NT2/D1 (cell line): ENCODE results near the gene EAF1.
A peak's percentile ranks its signal among the peaks of the same experiment; 100 is the strongest.

Source experiments
- DNase-seq: peaks from one replicate; pipeline ENCODE4 v3.0.0-alpha.2; 2011; ENCODE audit warnings: low read depth, low spot score
- H3K27me3 ChIP-seq: 2 replicates; pipeline ENCODE4 v1.6.0; 2011; ENCODE audit warnings: mild to moderate bottlenecking; ENCODE audit not compliant: insufficient read length, insufficient read depth
- H3K36me3 ChIP-seq: 2 replicates; pipeline ENCODE4 v1.6.1; 2011; ENCODE audit warnings: mild to moderate bottlenecking, low read length, mixed read lengths; ENCODE audit not compliant: insufficient read depth, insufficient read length
- H3K4me1 ChIP-seq: 2 replicates; pipeline ENCODE4 v1.5.1; 2011; ENCODE audit not compliant: insufficient read depth, insufficient read length
- H3K4me3 ChIP-seq: 2 replicates; pipeline ENCODE4 v1.5.1; 2011; ENCODE audit warnings: low read depth; ENCODE audit not compliant: insufficient read length
- H3K9ac ChIP-seq: 2 replicates; pipeline ENCODE4 v1.6.0; 2011; ENCODE audit warnings: low read depth; ENCODE audit not compliant: insufficient read length
- H3K9me3 ChIP-seq: 2 replicates; pipeline ENCODE4 v1.5.1; 2011; ENCODE audit warnings: mild to moderate bottlenecking, low read length; ENCODE audit not compliant: insufficient read depth
- SUZ12 ChIP-seq: IDR thresholded peaks from 2 replicates; pipeline ENCODE4 v1.6.1; 2011; ENCODE audit not compliant: insufficient read length, insufficient read depth; ENCODE audit errors: extremely low read depth
- YY1 ChIP-seq: IDR thresholded peaks from 2 replicates; pipeline ENCODE4 v1.6.1; 2011; ENCODE audit not compliant: insufficient read length, insufficient read depth
- ZNF274 ChIP-seq: IDR thresholded peaks from 2 replicates; pipeline ENCODE4 v1.6.1; 2011; ENCODE audit warnings: mild to moderate bottlenecking, low read depth, low read length

EAF1 gene

DNA sequence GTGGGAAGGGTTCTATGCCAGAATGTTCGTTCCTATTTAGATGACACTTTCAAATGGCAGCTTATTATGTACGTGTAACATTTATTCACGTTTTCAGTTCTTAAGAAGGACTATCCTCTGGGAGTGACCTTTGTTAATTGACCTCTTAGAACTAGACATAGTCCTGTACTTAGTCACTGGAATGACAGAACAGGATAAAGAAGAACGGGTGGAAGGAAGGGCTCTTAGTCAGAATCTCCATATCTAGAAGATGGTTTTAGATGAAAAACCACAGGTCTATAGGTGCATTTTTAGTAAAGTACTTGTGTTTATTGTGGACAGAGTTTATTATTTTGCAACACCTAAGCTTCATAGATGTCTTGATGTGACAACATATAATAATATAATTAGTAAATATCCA lies 6.5 kb upstream of the EAF1 start:
- Histone ChIP-seq H3K27me3 (no peaks in the 10 kb centered on the region), H3K36me3 (peaks cover 90% of the 10 kb centered on the region), H3K9ac (no peak overlapping the region), H3K4me3 (no peak overlapping the region), H3K9me3 (no peaks in the 10 kb centered on the region), H3K4me1 (no peaks in the 10 kb centered on the region)
- no peak for TF ChIP-seq YY1
- no peak for TF ChIP-seq ZNF274
- no peak for TF ChIP-seq SUZ12
- DNase-seq: no peak

DNA sequence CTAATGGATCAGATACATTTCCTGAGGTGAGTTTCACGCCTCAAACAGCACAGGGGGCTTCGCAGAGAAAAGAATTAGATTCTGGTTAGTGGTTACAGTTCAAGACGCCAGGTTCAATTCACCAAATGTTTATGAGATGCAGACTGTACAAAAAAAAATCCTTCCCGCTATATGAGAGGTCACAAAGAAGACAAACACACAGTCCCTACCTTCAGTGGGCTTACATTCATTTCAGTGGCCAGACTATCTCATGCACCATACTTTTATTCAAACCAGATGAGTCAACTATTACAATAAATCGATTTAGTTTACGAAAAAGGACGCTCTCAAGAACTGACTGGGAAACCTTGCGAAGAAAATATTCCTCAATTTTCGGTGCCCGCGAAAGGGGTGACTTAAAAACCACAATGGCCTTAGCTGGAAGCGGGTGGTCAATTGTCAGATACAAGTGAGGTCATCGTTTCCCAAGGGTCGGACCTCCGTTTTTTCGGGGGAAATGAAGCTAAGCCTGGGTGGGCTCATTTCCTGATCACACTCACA lies 749 bp upstream of the EAF1 start:
- TF ChIP-seq ZNF274 (no peak), YY1 (no peak), SUZ12 (no peak)
- H3K4me1 ChIP-seq: no peaks in the 10 kb centered on the region
- no peaks in the 10 kb centered on the region for H3K27me3 ChIP-seq
- H3K4me3 ChIP-seq: peak overlapping the region; percentile 98
- peak overlapping the region; percentile 96 for H3K9ac ChIP-seq
- H3K9me3 ChIP-seq: no peaks in the 10 kb centered on the region
- no peak for DNase-seq
- H3K36me3 ChIP-seq: peaks cover 68% of the 10 kb centered on the region

DNA sequence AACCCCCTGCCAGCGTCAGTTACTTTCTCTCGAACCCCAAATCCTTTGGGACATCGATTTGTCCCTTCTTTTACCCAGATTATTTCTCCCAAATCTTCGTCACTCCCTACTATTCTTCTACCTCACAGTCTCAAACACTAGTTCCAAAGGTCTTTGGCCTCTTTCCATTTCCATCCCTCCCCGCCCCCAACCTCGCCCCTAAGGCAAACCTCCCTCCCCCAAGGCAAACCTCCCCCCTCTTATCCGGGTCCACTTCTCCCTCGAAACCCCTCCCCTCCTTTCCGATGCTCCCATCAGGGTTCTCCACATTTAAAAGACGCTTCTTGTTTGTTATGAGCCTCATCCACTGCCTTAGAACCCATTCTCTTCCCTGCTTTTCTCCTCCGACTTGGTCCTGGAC lies 583 bp downstream of the EAF1 start:
- Histone ChIP-seq H3K4me1 (no peaks in the 10 kb centered on the region), H3K9ac (peak overlapping the region; percentile 96), H3K4me3 (peak overlapping the region; percentile 98), H3K36me3 (peaks cover 70% of the 10 kb centered on the region), H3K9me3 (no peaks in the 10 kb centered on the region), H3K27me3 (no peaks in the 10 kb centered on the region)
- TF ChIP-seq SUZ12: no peak
- no peak for TF ChIP-seq ZNF274
- no peak for TF ChIP-seq YY1
- DNase-seq: no peak

DNA sequence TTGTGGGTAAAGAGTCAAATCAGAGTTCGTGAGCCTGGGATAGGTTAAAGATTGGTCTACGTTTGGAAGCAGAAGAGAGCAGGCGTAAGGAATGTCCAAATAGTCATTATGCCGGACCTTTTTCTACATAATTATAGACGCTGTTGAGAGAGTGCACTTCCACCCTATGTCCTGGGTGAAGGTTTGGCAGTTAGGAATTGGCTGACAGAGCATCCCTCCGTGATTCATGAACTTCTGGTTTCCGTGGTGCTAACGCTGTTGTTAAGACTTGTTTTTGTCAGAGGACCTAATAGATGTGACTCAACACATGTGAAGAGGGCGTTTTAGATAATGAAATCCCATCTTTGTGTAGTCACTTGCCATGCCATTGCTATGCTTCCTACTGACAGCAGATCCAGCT lies 1.1 kb downstream of the EAF1 start:
- DNase-seq: no peak
- Histone ChIP-seq H3K9ac (peak overlapping the region; percentile 96), H3K27me3 (no peaks in the 10 kb centered on the region), H3K36me3 (peaks cover 69% of the 10 kb centered on the region), H3K4me1 (no peaks in the 10 kb centered on the region), H3K9me3 (no peaks in the 10 kb centered on the region), H3K4me3 (peak overlapping the region; percentile 98)
- TF ChIP-seq ZNF274 (no peak), SUZ12 (no peak), YY1 (no peak)

DNA sequence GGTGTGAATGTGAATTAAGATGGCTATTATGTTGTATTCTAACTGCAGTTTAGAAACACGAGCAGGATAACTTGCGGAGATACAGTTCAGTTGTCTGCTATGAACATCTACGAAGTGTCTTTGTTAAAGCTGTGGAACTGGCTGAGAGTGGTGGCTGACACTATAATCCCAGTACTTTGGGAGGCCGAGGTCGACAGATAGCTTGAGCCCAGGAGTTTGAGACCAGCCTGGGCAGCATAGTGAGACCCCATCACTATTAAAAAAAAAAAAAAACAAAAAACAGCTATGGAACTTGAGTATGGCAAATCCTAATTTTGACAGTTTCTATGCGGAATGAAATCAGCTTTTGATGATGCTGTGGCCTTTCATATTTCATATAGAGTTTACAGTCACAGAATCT lies 1.7 kb downstream of the EAF1 start:
- Histone ChIP-seq H3K27me3 (no peaks in the 10 kb centered on the region), H3K4me1 (no peaks in the 10 kb centered on the region), H3K9ac (no peak overlapping the region), H3K36me3 (peaks cover 70% of the 10 kb centered on the region), H3K9me3 (no peaks in the 10 kb centered on the region), H3K4me3 (no peak overlapping the region)
- no peak for DNase-seq
- TF ChIP-seq ZNF274 (no peak), YY1 (no peak), SUZ12 (no peak)

DNA sequence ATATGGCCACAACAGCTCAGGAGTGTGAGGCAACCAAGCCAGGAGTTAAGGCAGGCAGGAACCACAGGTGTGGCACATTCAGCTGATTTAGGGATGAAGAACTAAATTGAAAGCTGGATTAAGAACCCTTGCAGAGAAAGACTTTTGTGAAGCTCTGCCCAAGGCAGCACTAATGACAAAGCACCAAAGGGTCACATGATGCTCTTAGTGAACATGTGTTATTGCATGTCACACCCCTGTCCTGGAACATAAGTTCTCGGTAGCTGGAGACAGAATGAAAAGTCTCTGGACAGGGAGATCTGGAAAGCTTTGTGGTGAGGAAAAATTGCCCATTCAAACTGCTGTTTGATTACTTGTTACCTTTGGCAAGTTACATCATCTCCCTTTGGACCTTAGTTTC lies 3.2 kb downstream of the EAF1 start:
- Histone ChIP-seq H3K4me1 (no peaks in the 10 kb centered on the region), H3K9me3 (no peaks in the 10 kb centered on the region), H3K27me3 (no peaks in the 10 kb centered on the region), H3K9ac (no peak overlapping the region), H3K4me3 (no peak overlapping the region), H3K36me3 (peaks cover 70% of the 10 kb centered on the region)
- no peak for DNase-seq
- no peak for TF ChIP-seq YY1
- no peak for TF ChIP-seq ZNF274
- TF ChIP-seq SUZ12: no peak

DNA sequence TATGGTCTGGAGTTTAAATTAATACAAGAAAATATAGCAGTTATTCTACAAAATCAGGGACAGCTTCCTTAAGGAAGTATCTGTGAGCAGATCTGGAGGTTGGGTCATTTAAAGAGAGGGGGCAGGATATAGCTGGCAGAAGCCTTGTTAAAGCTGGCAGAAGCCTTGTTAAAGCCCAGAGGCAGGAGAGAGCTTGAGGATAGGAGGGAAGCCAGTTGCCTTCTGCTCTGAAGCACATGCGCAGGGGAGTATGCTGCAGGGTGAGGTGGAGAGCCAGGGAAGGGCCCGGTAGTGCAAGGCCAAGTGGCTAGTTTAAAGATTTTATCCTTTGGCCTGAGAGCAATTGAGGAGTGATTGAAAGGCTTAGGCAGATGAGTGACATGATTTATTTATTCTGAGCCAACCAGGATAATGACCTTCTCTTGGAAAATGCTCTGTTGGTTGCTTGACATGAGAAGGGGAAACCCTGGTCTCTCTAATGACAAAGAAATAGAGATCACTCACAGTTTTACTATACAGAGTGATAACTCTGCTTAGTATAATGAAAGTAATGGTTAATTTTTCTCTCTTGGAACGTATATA lies 3.9 kb downstream of the EAF1 start:
- TF ChIP-seq YY1 (no peak), ZNF274 (no peak), SUZ12 (no peak)
- Histone ChIP-seq H3K4me1 (no peaks in the 10 kb centered on the region), H3K27me3 (no peaks in the 10 kb centered on the region), H3K36me3 (peaks cover 71% of the 10 kb centered on the region), H3K4me3 (no peak overlapping the region), H3K9me3 (no peaks in the 10 kb centered on the region), H3K9ac (no peak overlapping the region)
- DNase-seq: no peak

DNA sequence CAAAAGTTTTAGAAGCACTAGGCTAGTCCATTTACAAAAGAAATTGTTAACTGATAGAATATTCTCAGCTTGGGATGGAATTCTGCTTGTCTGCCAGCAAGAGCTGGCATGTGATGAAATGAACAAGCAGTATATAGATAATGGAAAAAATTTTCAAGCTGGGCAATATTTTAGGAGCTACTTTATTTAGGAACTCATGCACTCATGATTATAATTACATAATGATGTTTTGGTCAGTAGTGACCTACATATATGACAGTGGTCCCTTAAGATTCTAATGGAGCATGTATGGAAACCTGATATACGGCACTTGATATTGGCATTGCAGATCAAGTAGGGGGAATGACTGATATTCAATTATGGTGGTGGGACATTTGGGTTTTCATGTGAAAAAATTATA lies 6.1 kb downstream of the EAF1 start:
- Histone ChIP-seq H3K36me3 (peaks cover 84% of the 10 kb centered on the region), H3K27me3 (no peaks in the 10 kb centered on the region), H3K9me3 (no peaks in the 10 kb centered on the region), H3K9ac (no peak overlapping the region), H3K4me1 (no peaks in the 10 kb centered on the region), H3K4me3 (no peak overlapping the region)
- TF ChIP-seq SUZ12 (no peak), YY1 (no peak), ZNF274 (no peak)
- DNase-seq: no peak
